Activated CD4-positive, CD25-positive, alpha-beta regulatory T cell treated with anti-CD3 and anti-CD28 coated beads, Interleukin-2, amount 50 U/mL, for 16 hours (primary cell): Measurements from ENCODE around the gene KCTD17.

Experiments used
- DNase-seq: peaks from one replicate; pipeline ENCODE4 v3.0.0-alpha.2; 2020; ENCODE audit warnings: low read depth, low spot score

KCTD17 gene

GRCh38 chr22:37020192-37020479, 31.4 kb upstream of the KCTD17 start:
- no peak for DNase-seq

GRCh38 chr22:37021041-37021440, 30.5 kb upstream of the KCTD17 start:
- no peak for DNase-seq

GRCh38 chr22:37021710-37022482, 29.6 kb upstream of the KCTD17 start:
- peak; percentile 21 for DNase-seq

- no peak for DNase-seq
These were observed 28.8 kb upstream of the KCTD17 start for GRCh38 chr22:37022483-37023337.

- DNase-seq, result no peak
These were observed 27.7 kb upstream of the KCTD17 start for GRCh38 chr22:37023743-37024338.

GRCh38 chr22:37024339-37025157, 27.0 kb upstream of the KCTD17 start:
- DNase-seq, result no peak

- no peak for DNase-seq
These were observed 26.0 kb upstream of the KCTD17 start for GRCh38 chr22:37025500-37026070.

- no peak for DNase-seq
These were observed 25.2 kb upstream of the KCTD17 start for GRCh38 chr22:37026325-37026724.

- no peak for DNase-seq
These were observed 24.0 kb upstream of the KCTD17 start for GRCh38 chr22:37027556-37027955.

GRCh38 chr22:37028692-37029674, 22.6 kb upstream of the KCTD17 start:
- DNase-seq, result no peak

- no peak for DNase-seq
These were observed 20.8 kb upstream of the KCTD17 start for GRCh38 chr22:37030560-37031281.

GRCh38 chr22:37032134-37032534, 19.4 kb upstream of the KCTD17 start:
- no peak for DNase-seq

- no peak for DNase-seq
These were observed 18.7 kb upstream of the KCTD17 start for GRCh38 chr22:37032535-37033460.

GRCh38 chr22:37033605-37034430, 17.7 kb upstream of the KCTD17 start:
- DNase-seq, result no peak

GRCh38 chr22:37036655-37037377, 14.7 kb upstream of the KCTD17 start:
- DNase-seq, result no peak

GRCh38 chr22:37037669-37038068, 13.9 kb upstream of the KCTD17 start:
- no peak for DNase-seq

- DNase-seq, result no peak
These were observed 12.1 kb upstream of the KCTD17 start for GRCh38 chr22:37039466-37039865.
